AG04450 (cell line): ENCODE data around the gene ARHGAP19. TPM values are rescaled to one million over a fixed set of nuclear protein-coding genes. Genes with fewer than 3 reads are reported as not detected.

ENCODE experiments used
- CTCF ChIA-PET: fragments of 300-600, 350-600 bp; formaldehyde crosslinking; extraction: SDS; loops from one replicate; lab custom pipeline; 2022; ENCODE audit warnings: antibody characterized with exemption, inconsistent platforms; lab: Charles Lee
- POLR2A ChIA-PET: fragments of 350-600 bp; formaldehyde crosslinking; extraction: SDS; loops from one replicate; lab custom pipeline; 2021; ENCODE audit warnings: antibody characterized with exemption, inconsistent platforms; lab: Yijun Ruan, JAX
- DNase-seq: peaks from one replicate; pipeline ENCODE4 v3.0.0-alpha.2; 2011; ENCODE audit warnings: low read depth, low spot score
- H3K27ac ChIP-seq: one replicate; pipeline ENCODE4 v1.5.1; 2012; ENCODE audit warnings: low read depth, low read length, control low read depth
- H3K27me3 ChIP-seq: one replicate; pipeline ENCODE4 v1.6.0; 2012; ENCODE audit warnings: low read length; ENCODE audit not compliant: control insufficient read depth, insufficient read depth
- H3K4me3 ChIP-seq: 2 replicates; pipeline ENCODE4 v1.5.1; 2011; ENCODE audit warnings: mild to moderate bottlenecking, low read depth, low read length, control low read depth
- H3K9me3 ChIP-seq: 2 replicates; pipeline ENCODE4 v1.5.1; 2012; ENCODE audit warnings: low read length; ENCODE audit not compliant: control insufficient read depth, insufficient read depth
- CTCF ChIP-seq: IDR thresholded peaks from 2 replicates; pipeline ENCODE4 v1.5.1; 2011; ENCODE audit warnings: low read depth, low read length, control low read depth, inconsistent platforms
- polyA plus RNA-seq: library from polyadenylated mRNA; depleted of rRNA; stranded (reverse); fragments of >200 nt; gene quantifications from 2 replicates; pipeline ENCODE4 v1.2.3, GENCODE V29; 2011

Gene ARHGAP19
- polyA plus RNA-seq, 1 experiment, result 8.6 TPM

- no peaks in the 10 kb centered on the region for H3K27me3 ChIP-seq
- POLR2A ChIA-PET, result no interaction called here
- no peak overlapping the region for H3K27ac ChIP-seq
- H3K9me3 ChIP-seq, result no peaks in the 10 kb centered on the region
- no peak overlapping the region for H3K4me3 ChIP-seq
- DNase-seq, result peak; percentile 21
- CTCF ChIA-PET, result interaction anchor here (0.6 to 7.4 kb wide), 37 partner anchors 10 to 903 kb away, joined by 3 to 116 read pairs (median 4); partner anchors contain the start of gene FRAT1
- TF ChIP-seq CTCF, result peak; percentile 68
These were observed 58.0 kb downstream of the ARHGAP19 start for GRCh38 chr10:97234400-97234799.

- ChIA-PET CTCF (interaction anchor here (0.7 to 3.6 kb wide), 2 partner anchors 20 to 158 kb away, joined by 8 to 24 read pairs; no protein-coding TSS in a partner anchor), POLR2A (no interaction called here)
- DNase-seq, result no peak
- H3K9me3 ChIP-seq, result no peaks in the 10 kb centered on the region
- H3K4me3 ChIP-seq, result no peak overlapping the region
- no peak overlapping the region for H3K27ac ChIP-seq
- no peaks in the 10 kb centered on the region for H3K27me3 ChIP-seq
- TF ChIP-seq CTCF, result no peak
These were observed 62.3 kb downstream of the ARHGAP19 start for GRCh38 chr10:97230146-97230545.

GRCh38 chr10:97229322-97230015 lies 63.0 kb downstream of the ARHGAP19 start:
- no peak for TF ChIP-seq CTCF
- DNase-seq, result no peak
- no peak overlapping the region for H3K4me3 ChIP-seq
- no peaks in the 10 kb centered on the region for H3K9me3 ChIP-seq
- CTCF ChIA-PET, result interaction anchor here (0.7 to 3.6 kb wide), 2 partner anchors 19 to 157 kb away, joined by 8 to 24 read pairs; no protein-coding TSS in a partner anchor
- POLR2A ChIA-PET, result no interaction called here
- no peak overlapping the region for H3K27ac ChIP-seq
- no peaks in the 10 kb centered on the region for H3K27me3 ChIP-seq

GRCh38 chr10:97228775-97229157 lies 63.7 kb downstream of the ARHGAP19 start:
- Histone ChIP-seq H3K9me3 (no peaks in the 10 kb centered on the region), H3K4me3 (no peak overlapping the region), H3K27me3 (no peaks in the 10 kb centered on the region), H3K27ac (no peak overlapping the region)
- DNase-seq, result no peak
- TF ChIP-seq CTCF, result no peak
- POLR2A ChIA-PET, result no interaction called here
- CTCF ChIA-PET, result interaction anchor here (1.6 to 3.6 kb wide), 3 partner anchors 19 to 191 kb away, joined by 4 to 24 read pairs (median 5); no protein-coding TSS in a partner anchor

- Histone ChIP-seq H3K27me3 (no peaks in the 10 kb centered on the region), H3K4me3 (no peak overlapping the region), H3K9me3 (no peaks in the 10 kb centered on the region), H3K27ac (no peak overlapping the region)
- ChIA-PET POLR2A (no interaction called here), CTCF (interaction anchor here (0.7 to 3.6 kb wide), 4 partner anchors 18 to 191 kb away, joined by 4 to 24 read pairs (median 4); no protein-coding TSS in a partner anchor)
- no peak for DNase-seq
- no peak for TF ChIP-seq CTCF
These were observed 64.2 kb downstream of the ARHGAP19 start for GRCh38 chr10:97228130-97228774.
